ENCODE measurements around the gene SPOP.
A peak's percentile ranks its signal among the peaks of the same experiment; 100 is the strongest.

SPOP gene

DNA sequence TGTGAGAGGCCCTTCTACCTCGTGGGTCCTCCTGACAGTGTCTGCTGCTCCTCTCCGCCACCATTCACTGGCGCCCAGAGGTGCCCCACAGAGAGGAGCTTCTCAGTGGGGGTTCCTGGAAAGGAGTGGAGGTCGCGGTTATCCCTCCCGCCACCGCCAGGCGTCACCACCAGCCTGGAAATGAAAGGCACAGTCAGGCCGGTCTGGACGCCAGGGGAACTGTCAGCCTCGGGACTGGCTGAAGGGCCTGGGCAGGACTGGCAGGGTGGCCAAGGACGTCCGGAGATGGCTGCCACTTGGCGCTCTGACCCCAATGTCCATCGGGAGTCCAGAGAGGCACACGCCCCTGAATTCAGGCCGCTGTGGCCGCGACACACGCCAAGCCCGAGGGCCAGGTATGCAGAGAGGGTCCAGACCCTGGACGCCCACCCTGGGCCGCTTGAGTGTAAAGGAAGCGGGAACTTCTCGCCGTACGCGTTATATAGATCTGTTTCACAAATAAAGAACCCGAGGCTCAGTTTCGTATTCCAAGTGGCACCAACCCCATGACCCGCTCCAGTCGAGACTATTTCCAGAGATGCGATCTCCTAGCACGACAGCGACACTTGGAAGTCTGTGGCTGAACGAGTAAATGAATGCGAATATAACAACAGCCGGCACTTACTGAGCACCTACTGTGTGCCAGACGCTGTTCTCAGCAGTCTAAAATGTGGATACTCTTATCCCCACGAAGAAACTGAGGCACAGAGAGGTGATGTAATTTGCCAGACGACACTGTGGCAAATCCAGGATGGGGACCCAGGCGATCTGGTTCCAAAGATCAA is 109.8 kb downstream of the SPOP start:
- TF ChIP-seq, protein P1, sequence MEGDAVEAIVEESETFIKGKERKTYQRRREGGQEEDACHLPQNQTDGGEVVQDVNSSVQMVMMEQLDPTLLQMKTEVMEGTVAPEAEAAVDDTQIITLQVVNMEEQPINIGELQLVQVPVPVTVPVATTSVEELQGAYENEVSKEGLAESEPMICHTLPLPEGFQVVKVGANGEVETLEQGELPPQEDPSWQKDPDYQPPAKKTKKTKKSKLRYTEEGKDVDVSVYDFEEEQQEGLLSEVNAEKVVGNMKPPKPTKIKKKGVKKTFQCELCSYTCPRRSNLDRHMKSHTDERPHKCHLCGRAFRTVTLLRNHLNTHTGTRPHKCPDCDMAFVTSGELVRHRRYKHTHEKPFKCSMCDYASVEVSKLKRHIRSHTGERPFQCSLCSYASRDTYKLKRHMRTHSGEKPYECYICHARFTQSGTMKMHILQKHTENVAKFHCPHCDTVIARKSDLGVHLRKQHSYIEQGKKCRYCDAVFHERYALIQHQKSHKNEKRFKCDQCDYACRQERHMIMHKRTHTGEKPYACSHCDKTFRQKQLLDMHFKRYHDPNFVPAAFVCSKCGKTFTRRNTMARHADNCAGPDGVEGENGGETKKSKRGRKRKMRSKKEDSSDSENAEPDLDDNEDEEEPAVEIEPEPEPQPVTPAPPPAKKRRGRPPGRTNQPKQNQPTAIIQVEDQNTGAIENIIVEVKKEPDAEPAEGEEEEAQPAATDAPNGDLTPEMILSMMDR (IDR thresholded peaks at IDR 0.05; ENCODE audit: low read depth, low read length, missing control alignments), result peak; percentile 94
- H3K4me3 ChIP-seq (replicated peaks; ENCODE audit: low read depth, low read length), result peak overlapping the region; percentile 32
- peak; percentile 42 for DNase-seq (ENCODE audit: extremely low read depth, low read depth)

DNA sequence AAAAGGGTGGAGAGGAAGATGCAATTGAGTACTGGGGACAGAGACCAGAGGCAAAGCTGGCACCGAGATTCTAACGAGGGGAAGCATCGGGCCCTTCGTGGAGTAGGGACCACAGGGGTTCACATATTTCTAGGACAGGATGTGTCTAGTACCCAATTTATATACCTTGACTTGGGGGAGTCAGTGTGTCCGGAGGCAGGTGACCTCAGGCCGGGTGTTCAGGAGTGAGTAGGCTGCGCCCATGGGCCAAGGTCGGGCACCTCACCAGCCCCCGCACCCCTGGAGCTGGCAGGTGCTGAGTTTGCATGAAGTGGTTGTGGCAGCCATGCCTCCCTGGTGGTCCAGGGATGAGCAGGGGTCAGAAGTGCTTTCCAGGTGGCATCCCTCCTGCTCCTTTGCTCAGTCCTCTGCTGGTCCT is 110.8 kb downstream of the SPOP start:
- H3K4me3 ChIP-seq (replicated peaks; ENCODE audit: low read depth, low read length), result no peak overlapping the region
- DNase-seq (ENCODE audit: extremely low read depth, low read depth), result no peak
- TF ChIP-seq, protein P1 (IDR thresholded peaks at IDR 0.05; ENCODE audit: low read depth, low read length, missing control alignments), result no peak

DNA sequence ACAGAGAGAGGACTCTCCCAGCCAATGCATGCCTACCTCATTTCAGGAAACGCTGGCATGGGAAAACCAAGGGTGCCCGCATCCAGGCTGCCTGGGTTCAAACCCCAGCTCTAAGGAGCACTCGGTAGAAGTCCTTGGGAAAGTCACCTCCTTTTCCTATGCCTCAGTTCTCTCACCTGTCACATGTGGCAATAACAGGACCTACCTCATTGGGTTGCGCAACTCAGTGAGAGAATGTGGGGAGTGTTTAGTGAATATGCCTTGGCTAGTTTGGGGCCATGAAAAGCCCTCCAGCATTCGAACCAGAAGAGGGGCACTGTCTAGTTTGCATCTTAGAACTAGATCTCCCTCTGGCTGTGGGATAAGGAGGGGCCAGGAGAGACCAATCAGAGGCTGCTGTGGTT is 111.2 kb downstream of the SPOP start:
- no peak overlapping the region for H3K4me3 ChIP-seq (replicated peaks; ENCODE audit: low read depth, low read length)
- TF ChIP-seq, protein P1 (IDR thresholded peaks at IDR 0.05; ENCODE audit: low read depth, low read length, missing control alignments), result no peak
- DNase-seq (ENCODE audit: extremely low read depth, low read depth), result no peak

DNA sequence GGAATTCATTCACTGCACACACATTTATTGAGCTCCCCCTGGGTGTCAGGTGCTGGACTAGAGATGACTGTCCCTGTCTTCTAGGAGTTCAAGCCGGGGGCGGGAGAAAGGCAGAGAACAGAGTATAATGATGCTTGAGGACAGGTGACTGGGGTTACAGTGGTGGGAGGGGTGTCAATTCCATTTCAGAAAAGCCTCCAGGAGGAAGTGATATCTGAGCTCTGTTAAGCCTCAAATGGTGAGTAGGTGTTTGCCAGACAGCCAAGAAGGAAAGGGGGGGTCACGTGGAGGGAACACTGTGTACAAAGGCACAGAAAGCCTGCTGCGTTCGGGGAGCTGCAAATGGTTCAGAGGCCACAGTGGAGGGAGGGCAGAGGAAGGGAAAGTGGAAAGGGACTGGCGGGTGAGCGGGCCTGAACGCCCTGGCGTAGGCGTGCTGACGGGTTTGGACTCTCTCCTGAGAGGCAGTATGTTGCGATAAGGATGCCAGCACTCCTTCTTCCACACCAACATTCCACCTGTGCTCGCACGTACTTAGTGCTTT is 111.9 kb downstream of the SPOP start:
- TF ChIP-seq, protein P1 (IDR thresholded peaks at IDR 0.05; ENCODE audit: low read depth, low read length, missing control alignments), result no peak
- DNase-seq (ENCODE audit: extremely low read depth, low read depth), result no peak
- no peak overlapping the region for H3K4me3 ChIP-seq (replicated peaks; ENCODE audit: low read depth, low read length)

DNA sequence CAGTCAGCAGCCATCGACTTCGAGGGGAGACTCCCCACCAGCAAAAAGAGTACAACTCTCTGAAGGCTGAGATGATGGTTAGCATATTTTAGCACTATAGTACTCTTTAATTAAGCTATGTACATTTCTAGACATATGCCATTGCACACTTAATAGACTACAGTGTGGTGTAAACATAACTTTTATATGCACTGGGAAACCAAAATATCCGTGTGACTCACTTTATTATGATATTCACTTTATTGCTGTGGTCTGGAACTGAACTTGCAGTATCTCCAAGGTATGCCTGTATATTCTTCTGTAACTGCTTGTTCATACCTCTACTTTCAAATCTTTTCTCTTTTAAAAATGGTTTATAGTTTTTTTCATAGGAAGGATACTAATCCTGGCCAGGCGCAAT is 113.3 kb downstream of the SPOP start:
- no peak overlapping the region for H3K4me3 ChIP-seq (replicated peaks; ENCODE audit: low read depth, low read length)
- TF ChIP-seq, protein P1 (IDR thresholded peaks at IDR 0.05; ENCODE audit: low read depth, low read length, missing control alignments), result no peak
- DNase-seq (ENCODE audit: extremely low read depth, low read depth), result no peak

DNA sequence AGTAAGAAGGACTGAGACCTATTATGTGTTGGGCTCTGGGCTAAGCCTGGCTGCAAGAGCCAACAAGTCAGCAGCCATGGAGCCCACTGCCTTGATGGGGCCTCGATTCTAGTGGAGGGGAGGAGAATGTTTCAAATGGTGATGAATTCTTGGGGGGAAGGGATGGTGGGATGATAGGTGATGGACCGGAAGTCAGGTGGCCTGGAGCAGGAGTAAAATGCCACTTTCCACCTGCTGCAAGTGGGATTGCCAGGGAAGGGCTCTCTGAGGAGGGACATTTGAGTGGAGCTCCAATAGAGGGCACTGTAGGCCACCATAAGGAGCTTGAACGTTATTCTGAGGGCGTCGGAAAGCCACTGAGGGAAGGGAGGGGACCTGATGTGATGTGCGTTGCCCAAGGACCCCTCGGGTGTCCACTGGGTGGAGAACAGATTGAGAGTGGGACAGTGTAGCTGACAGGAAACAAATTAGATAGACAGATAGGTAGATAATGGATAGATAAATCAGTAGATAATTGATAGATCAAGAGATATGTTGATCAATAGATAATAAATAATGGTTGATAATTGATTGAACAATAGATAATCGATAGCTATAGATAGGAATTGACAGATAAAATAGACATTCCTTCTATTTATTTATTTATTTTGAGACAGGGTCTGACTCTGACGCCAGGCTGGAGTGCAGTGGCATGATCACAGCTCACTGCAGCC is 120.4 kb downstream of the SPOP start:
- no peak for DNase-seq (ENCODE audit: extremely low read depth, low read depth)
- TF ChIP-seq, protein P1 (IDR thresholded peaks at IDR 0.05; ENCODE audit: low read depth, low read length, missing control alignments), result peak; percentile 69
- no peak overlapping the region for H3K4me3 ChIP-seq (replicated peaks; ENCODE audit: low read depth, low read length)
